SK-N-MC (cell line): ENCODE measurements around the gene HOXA4.

Experiments
- DNase-seq: peaks from one replicate; pipeline ENCODE4 v3.0.0-alpha.2; 2011; ENCODE audit warnings: low read depth, low spot score
- H3K27ac ChIP-seq: fragments of 200-600 bp; sonication (generic); 2 replicates; pipeline ENCODE4 v1.5.1; 2016; ENCODE audit warnings: mixed run types
- H3K36me3 ChIP-seq: fragments of 200-600 bp; sonication (generic); 2 replicates; pipeline ENCODE4 v1.6.1; 2017; ENCODE audit warnings: antibody characterized with exemption, low read length, mixed read lengths; ENCODE audit not compliant: insufficient read depth
- H3K4me3 ChIP-seq: fragments of 200-600 bp; sonication (generic); 2 replicates; pipeline ENCODE4 v1.5.1; 2016
- H3K9ac ChIP-seq: fragments of 200-600 bp; sonication (generic); 2 replicates; pipeline ENCODE4 v1.8.0; 2017; ENCODE audit warnings: mixed run types, mixed read lengths; ENCODE audit not compliant: insufficient read length
- H3K9me3 ChIP-seq: fragments of 200-600 bp; sonication (generic); 2 replicates; pipeline ENCODE4 v1.6.1; 2017; ENCODE audit warnings: low read depth, mild to moderate bottlenecking, antibody characterized with exemption, low read length, moderate library complexity, mixed read lengths
- EZH2 ChIP-seq: fragments of 200-600 bp; sonication (generic); IDR thresholded peaks from one replicate; pipeline ENCODE4 v1.6.1; 2017; ENCODE audit warnings: antibody characterized with exemption
- FOXP2 ChIP-seq: optimal IDR thresholded peaks from 2 replicates; pipeline ENCODE3; 2011; ENCODE audit warnings: mild to moderate bottlenecking, moderate library complexity; ENCODE audit not compliant: insufficient read depth; ENCODE audit errors: extremely low read length, control extremely low read depth
- POLR2AphosphoS5 ChIP-seq: IDR thresholded peaks from 2 replicates; pipeline ENCODE4 v1.6.1; 2012; ENCODE audit warnings: mild to moderate bottlenecking, low read depth, low read length, borderline replicate concordance

HOXA4 gene

DNA sequence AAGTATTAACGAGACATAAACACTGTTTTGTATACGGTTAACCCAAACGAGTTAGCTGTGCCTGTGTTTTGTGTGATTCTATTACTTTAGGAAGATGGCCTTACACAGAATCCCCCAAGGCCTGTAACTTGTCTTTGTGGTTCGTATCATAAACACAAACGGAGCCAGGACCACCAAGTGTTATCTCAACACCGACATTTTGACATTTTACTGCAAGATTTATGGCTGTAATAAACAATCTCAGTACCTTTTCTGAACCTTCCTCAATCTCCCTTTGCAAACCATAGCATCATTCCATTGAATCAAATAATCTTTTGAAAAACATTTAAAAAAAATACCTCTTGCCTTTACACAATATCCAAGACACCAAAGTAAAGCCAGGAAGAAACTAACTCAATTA is 2.4 kb upstream of the HOXA4 start:
- DNase-seq: no peak
- Histone ChIP-seq H3K9ac (no peak overlapping the region), H3K4me3 (no peak overlapping the region), H3K9me3 (no peaks in the 10 kb centered on the region), H3K36me3 (no peaks in the 10 kb centered on the region), H3K27ac (no peak overlapping the region)
- TF ChIP-seq POLR2AphosphoS5: no peak
- no peak for TF ChIP-seq EZH2

DNA sequence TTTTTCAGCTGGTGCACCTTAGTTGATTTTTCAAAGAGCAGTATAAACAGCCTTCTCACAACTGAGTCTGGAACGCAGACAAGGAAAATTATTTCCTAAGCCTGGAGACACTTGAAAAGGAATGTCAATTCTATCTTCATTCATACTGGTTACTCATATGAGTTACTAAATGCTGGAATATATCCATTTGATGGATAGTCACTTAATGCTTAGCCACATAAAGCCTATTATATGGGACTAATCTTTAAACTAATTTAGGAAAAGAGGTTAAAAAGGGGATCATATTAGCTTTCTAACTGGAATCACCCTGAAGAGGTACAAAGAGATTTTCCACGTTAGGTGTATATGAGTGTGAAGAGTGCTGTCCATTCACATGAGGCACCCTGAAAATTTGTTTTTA is 1.7 kb upstream of the HOXA4 start:
- no peak for DNase-seq
- TF ChIP-seq POLR2AphosphoS5 (no peak), FOXP2 (no peak), EZH2 (no peak)

DNA sequence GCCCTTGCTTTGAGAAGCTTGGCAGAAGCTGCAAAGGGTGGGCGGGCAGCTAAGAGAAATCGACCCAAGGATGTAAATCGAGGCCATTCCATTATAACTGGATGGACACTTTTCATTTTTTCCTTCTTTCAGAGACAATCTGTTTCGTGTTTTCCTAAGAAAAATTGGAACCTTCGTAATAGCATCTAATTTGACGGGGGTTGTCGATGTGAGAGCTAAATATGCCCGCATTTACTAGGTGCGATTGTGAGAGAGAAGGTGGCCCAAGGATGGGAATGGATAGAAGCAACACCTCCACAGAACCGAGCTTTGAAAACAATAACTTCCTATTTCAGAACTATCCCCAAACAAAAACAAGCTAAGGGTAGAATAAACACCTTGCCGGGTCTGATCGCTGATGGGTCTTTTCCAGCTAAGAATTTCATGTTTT is 848 bp upstream of the HOXA4 start:
- no peak for TF ChIP-seq EZH2
- TF ChIP-seq FOXP2: no peak
- TF ChIP-seq POLR2AphosphoS5: no peak
- peak overlapping the region; percentile 66 for H3K9ac ChIP-seq
- H3K9me3 ChIP-seq: no peaks in the 10 kb centered on the region
- no peak overlapping the region for H3K27ac ChIP-seq
- DNase-seq: no peak
- no peaks in the 10 kb centered on the region for H3K36me3 ChIP-seq
- peak overlapping the region; percentile 87 for H3K4me3 ChIP-seq

More for the DNA sequence above, 1.7 kb upstream of the HOXA4 start:
- Histone ChIP-seq H3K9me3 (no peaks in the 10 kb centered on the region), H3K27ac (no peak overlapping the region), H3K36me3 (no peaks in the 10 kb centered on the region), H3K9ac (no peak overlapping the region), H3K4me3 (no peak overlapping the region)

DNA sequence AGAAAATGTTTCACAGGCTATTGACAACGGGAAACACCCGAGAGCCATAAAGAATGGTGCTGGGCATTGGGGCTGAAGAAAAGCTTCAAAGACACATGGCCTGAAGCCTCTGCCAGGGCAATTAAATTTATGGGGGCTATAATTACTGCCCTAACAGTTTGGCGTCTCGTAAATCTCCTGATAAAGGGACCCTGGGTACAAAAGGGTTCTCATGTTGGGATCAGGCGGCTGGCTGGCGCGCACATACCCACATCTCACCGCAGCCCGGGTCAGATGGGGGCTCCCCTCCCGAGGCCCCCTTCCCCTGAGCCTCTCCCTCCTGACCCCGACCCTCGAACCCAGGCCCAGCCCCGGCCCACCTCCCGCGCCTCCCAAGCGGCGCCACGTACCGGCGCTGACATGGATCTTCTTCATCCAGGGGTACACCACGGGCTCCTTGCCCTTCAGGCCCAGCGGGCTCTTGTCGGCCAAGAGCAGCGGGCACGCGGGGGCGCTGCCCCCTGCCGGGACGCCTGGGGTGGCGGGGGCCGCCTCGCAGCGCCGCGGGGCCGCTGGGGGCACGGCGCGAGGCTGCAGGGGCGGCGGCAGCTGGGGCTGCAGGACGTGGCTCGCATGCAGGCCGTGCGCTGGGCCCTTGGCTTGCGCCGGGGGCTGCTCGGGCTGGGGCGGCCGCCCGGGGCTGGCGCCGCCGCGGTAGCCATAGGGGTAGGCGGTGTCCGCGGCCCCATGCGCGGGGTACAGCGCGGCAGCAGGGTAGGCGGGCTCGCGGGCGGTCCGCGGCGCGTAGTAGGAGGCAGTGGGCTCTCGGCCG is 623 bp downstream of the HOXA4 start:
- Histone ChIP-seq H3K36me3 (no peaks in the 10 kb centered on the region), H3K9ac (no peak overlapping the region), H3K4me3 (peak overlapping the region; percentile 87), H3K9me3 (no peaks in the 10 kb centered on the region), H3K27ac (no peak overlapping the region)
- no peak for TF ChIP-seq POLR2AphosphoS5
- no peak for TF ChIP-seq FOXP2
- no peak for DNase-seq

DNA sequence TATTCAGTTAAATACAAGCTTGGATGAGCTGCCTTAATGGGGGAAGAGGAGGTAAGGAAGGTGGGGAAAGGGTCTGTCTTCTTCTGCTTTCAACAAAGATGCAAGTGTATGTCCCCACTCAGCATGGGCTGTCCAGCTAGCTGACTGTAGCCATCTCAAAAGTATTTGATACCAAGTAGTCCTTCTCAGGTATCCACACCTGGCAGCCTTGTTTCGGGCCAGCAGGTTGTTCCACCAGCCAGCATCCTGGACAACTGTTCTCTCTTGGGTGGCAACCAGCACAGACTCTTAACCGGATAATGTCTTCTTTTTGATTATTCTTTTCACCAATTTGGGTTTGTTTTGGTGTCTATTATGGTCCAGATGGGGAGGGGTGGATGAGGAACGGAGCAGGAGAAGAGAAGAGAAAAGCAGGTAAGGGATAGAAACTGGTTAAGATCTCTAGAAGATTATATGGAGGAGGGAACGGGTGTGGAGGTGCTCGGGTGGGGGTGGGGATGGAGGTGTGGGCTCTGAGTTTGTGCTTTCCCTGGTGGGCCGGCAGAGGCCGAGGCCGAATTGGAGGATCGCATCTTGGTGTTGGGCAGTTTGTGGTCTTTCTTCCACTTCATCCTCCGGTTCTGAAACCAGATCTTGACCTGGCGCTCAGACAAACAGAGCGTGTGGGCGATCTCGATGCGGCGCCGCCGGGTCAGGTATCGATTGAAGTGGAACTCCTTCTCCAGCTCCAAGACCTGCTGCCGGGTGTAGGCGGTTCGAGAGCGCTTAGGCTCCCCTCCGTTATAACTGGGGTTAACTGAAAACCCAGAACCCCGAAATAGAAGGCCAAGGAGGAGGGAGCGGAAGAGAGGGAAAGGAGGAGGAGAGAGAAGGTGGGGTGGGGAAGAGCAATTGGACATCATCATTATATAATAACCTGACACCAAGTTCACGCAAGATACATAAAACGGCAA is 1.5 kb downstream of the HOXA4 start:
- Histone ChIP-seq H3K27ac (no peak overlapping the region), H3K36me3 (no peaks in the 10 kb centered on the region), H3K4me3 (no peak overlapping the region), H3K9me3 (no peaks in the 10 kb centered on the region), H3K9ac (no peak overlapping the region)
- DNase-seq: no peak
- TF ChIP-seq FOXP2: no peak
- peak; percentile 8 for TF ChIP-seq EZH2

DNA sequence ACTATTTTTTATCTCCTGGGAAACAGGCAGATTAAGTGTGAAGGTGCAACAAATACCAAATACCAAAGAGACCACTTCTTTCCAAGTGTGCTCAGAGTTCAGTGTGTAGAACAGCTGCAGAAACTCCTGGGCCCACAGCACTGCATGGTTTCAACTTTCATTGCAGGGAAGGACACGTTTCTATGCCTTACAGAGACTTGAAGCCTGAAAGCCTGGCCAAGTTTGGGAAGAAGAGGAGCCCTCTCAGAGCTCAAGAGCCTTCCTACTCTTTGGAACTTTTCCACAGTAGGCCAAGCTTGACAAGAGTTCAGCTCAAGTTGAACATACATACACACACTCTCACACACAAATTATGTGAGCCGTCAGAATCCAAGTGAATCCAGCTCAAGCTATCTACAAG is 2.5 kb downstream of the HOXA4 start:
- no peak overlapping the region for H3K4me3 ChIP-seq
- no peaks in the 10 kb centered on the region for H3K36me3 ChIP-seq
- no peak overlapping the region for H3K27ac ChIP-seq
- H3K9ac ChIP-seq: no peak overlapping the region
- no peak for TF ChIP-seq FOXP2
- TF ChIP-seq EZH2: no peak
- TF ChIP-seq POLR2AphosphoS5: no peak
- H3K9me3 ChIP-seq: no peaks in the 10 kb centered on the region
- no peak for DNase-seq

DNA sequence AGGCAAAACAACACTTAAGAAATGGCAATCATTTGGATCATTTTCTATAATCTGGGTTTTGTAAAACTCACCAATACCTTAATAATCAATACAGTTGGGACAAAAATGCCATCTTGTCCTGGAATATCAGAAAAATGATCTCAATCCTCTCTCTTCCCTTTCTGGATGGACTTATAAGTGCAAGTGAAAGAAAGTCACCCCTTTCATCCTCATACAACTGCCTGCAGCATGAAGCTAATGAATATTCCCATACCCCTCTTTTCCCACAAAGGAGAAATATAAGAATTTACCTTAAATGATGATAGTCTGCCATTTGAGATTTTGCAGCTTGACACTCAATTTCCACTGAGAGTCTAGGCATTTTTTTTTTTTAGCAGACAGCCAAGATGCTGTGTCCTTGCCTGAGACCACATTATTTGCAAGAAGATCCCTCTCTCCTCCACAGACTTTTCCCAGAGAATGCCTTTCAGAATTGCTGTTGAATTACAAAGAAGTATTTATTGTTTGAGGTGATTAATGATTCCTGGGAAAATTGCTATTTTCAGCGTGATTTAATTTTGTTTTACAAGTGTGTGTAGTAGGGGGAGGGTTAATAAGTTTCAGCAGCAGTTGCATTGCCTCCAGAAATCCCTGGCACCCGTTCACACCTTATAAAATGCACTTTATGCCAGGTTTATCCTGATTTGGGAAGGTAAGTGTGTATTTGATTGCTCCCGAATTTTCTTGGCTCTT is 3.8 kb downstream of the HOXA4 start:
- H3K9ac ChIP-seq: no peak overlapping the region
- no peaks in the 10 kb centered on the region for H3K9me3 ChIP-seq
- H3K36me3 ChIP-seq: no peaks in the 10 kb centered on the region
- H3K27ac ChIP-seq: no peak overlapping the region
- no peak overlapping the region for H3K4me3 ChIP-seq
- TF ChIP-seq EZH2 (no peak), POLR2AphosphoS5 (no peak), FOXP2 (no peak)
- DNase-seq: no peak

DNA sequence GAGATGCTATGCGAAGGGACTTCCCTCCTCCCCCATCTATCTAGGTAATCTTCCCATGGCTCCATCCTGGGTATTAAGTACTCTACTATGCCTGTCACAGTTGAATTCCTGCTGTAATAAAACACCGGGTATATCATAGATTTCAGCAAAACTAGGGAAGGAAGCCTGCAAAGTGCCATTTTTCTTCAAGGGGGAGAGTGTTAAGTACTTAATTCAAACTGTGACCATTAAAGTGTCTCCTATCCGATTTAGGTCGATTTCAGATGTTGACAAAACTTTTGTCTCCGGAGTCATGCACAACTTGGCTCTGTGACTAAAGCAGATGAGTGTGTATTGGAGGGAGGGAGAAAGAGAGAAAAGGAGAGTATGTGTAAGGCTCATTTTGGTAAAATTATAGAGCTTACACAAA is 4.6 kb downstream of the HOXA4 start:
- no peak for DNase-seq
- no peak overlapping the region for H3K9ac ChIP-seq
- no peak overlapping the region for H3K27ac ChIP-seq
- H3K36me3 ChIP-seq: no peaks in the 10 kb centered on the region
- H3K4me3 ChIP-seq: no peak overlapping the region
- no peaks in the 10 kb centered on the region for H3K9me3 ChIP-seq
- TF ChIP-seq EZH2: no peak
- TF ChIP-seq POLR2AphosphoS5: no peak
- TF ChIP-seq FOXP2: no peak
